ENCODE data around the gene PREX1.

Gene PREX1

GRCh38 chr20:48788486-48789072 is 39.2 kb downstream of the PREX1 start:
- peak; percentile 67 for DNase-seq (ENCODE audit: low read depth)
- peak overlapping the region; percentile 39 for H3K4me3 ChIP-seq (ENCODE audit: low read depth, low read length)

GRCh38 chr20:48787861-48788375 is 39.9 kb downstream of the PREX1 start:
- no peak for TF ChIP-seq CTCF (IDR thresholded peaks at IDR 0.05; ENCODE audit: low read depth, low read length)
- TF ChIP-seq, protein P1, sequence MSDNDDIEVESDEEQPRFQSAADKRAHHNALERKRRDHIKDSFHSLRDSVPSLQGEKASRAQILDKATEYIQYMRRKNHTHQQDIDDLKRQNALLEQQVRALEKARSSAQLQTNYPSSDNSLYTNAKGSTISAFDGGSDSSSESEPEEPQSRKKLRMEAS (IDR thresholded peaks at IDR 0.05; ENCODE audit: low read depth, low read length): peak; percentile 41
- TF ChIP-seq POLR2A (IDR thresholded peaks at IDR 0.05; ENCODE audit: extremely low read depth, insufficient read length): no peak
- TF ChIP-seq MYC (IDR thresholded peaks at IDR 0.05; ENCODE audit: low read depth, low read length): peak; percentile 46; the same call in 1 of the 2 replicates
- peak; percentile 90 for DNase-seq (ENCODE audit: low read depth)
- H3K4me3 ChIP-seq (ENCODE audit: low read depth, low read length): peak overlapping the region; percentile 39

More at GRCh38 chr20:48788486-48789072, 39.2 kb downstream of the PREX1 start:
- TF ChIP-seq CTCF (IDR thresholded peaks at IDR 0.05; ENCODE audit: low read depth, low read length) (no peak), MYC (IDR thresholded peaks at IDR 0.05; ENCODE audit: low read depth, low read length) (0 out of 2 replicates have a peak, but pooled peaks have one; percentile 18), POLR2A (IDR thresholded peaks at IDR 0.05; ENCODE audit: extremely low read depth, insufficient read length) (no peak)
- TF ChIP-seq, protein P1 (IDR thresholded peaks at IDR 0.05; ENCODE audit: low read depth, low read length): peak; percentile 80

DNA sequence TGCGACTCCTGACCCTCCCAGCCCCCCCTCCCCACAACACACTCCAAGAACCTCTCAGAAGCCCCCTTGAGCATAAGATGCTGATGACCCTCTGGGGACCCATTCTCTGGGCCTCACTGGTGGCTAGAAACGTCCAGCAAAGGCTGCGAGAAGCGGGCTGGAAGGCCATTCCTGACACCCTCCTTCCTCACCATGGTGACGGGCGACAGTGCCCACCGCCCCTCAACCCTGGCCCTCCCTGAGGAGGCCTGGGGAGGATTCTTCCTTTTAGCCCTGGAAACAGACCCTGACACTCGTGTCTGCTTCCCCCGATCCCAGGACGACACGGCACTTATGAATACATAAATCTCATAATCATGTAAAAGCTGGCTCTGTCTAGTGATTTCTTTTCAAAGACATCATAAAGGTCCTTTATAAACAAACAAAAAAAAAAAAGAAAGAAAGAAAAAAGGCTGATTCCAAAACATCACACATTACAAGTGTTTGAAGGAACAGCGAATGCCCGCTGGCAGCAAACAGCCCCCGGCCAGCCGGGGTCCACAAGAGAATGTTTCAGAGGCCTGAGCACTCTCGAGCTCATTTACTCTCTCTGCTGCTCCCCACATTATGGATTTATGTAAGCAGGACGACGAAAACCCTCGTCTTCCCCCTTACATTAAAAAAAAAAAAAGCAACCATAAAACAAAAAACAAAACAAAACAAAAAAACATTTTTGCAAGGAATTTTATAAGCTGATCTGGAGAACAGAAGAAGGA is 40.7 kb downstream of the PREX1 start:
- peak overlapping the region; percentile 39 for H3K4me3 ChIP-seq (ENCODE audit: low read depth, low read length)
- DNase-seq (ENCODE audit: low read depth): no peak
- TF ChIP-seq, protein P1 (IDR thresholded peaks at IDR 0.05; ENCODE audit: low read depth, low read length): no peak
- TF ChIP-seq MYC (IDR thresholded peaks at IDR 0.05; ENCODE audit: low read depth, low read length) (no peak), CTCF (IDR thresholded peaks at IDR 0.05; ENCODE audit: low read depth, low read length) (no peak), POLR2A (IDR thresholded peaks at IDR 0.05; ENCODE audit: extremely low read depth, insufficient read length) (no peak)

DNA sequence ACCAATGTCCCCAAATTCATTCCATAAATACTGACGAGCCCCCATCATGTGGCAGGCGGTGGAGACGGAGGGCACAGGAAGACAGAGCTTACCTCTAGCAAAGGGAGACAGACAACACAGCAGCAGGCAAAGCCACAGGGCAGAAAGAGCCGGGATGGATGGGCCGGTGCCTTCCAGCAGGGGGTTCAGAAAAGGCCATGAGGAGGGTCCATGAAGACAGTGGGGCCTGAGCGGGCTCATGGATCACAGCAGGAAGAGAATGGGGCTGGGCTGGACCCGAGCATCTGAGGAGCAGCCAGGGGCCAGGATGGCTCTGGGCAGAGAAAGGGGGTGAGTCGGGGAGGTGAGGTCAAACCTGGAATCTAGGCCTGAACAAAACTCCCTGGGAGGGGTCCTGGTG is 42.0 kb downstream of the PREX1 start:
- no peak for TF ChIP-seq POLR2A (IDR thresholded peaks at IDR 0.05; ENCODE audit: extremely low read depth, insufficient read length)
- no peak overlapping the region for H3K4me3 ChIP-seq (ENCODE audit: low read depth, low read length)
- DNase-seq (ENCODE audit: low read depth): no peak

DNA sequence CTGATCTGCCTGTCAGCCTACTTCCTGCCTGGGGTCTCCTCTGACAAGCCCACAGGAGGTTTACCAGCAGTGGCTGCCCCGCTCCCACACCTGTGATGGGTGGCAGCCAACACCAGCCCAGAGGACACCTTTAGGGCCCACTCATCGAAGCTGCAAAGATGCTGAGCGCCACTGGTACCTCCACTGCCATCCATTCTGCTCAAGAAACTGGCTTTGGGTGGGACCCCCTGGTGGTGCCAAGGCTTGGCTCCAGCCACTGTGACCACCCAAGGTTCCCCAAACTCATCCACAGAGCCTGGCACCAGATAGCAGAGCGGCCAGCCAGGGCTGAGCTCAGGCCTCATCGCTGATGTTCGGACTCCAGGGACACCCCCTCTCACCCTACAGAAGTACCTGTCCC is 42.5 kb downstream of the PREX1 start:
- no peak overlapping the region for H3K4me3 ChIP-seq (ENCODE audit: low read depth, low read length)
- TF ChIP-seq POLR2A (IDR thresholded peaks at IDR 0.05; ENCODE audit: extremely low read depth, insufficient read length): no peak
- TF ChIP-seq MYC (IDR thresholded peaks at IDR 0.05; ENCODE audit: low read depth, low read length): no peak
- TF ChIP-seq, protein P1 (IDR thresholded peaks at IDR 0.05; ENCODE audit: low read depth, low read length): no peak
- no peak for TF ChIP-seq CTCF (IDR thresholded peaks at IDR 0.05; ENCODE audit: low read depth, low read length)
- DNase-seq (ENCODE audit: low read depth): no peak

- H3K4me3 ChIP-seq (ENCODE audit: low read depth, low read length): no peak overlapping the region
- TF ChIP-seq CTCF (IDR thresholded peaks at IDR 0.05; ENCODE audit: low read depth, low read length) (no peak), MYC (IDR thresholded peaks at IDR 0.05; ENCODE audit: low read depth, low read length) (no peak), POLR2A (IDR thresholded peaks at IDR 0.05; ENCODE audit: extremely low read depth, insufficient read length) (no peak)
- TF ChIP-seq, protein P1 (IDR thresholded peaks at IDR 0.05; ENCODE audit: low read depth, low read length): no peak
- DNase-seq (ENCODE audit: low read depth): no peak
Observed at GRCh38 chr20:48784273-48784641, 43.5 kb downstream of the PREX1 start.
